GM10266 (cell line): Measurements from ENCODE around the gene ALG14.
"Not testable (repeated sequence)": the region's sequence is repeated elsewhere in the genome, so short reads cannot be mapped to it uniquely, and the experiment has no call there.

Experiments used
- DNase-seq: peaks from one replicate; pipeline ENCODE4 v3.0.0; 2012; ENCODE audit errors: extremely low spot score
- TF ChIP-seq, protein P1 (sequence below): IDR thresholded peaks from 2 replicates; pipeline ENCODE4 v1.5.1; 2012; ENCODE audit warnings: mild to moderate bottlenecking, low read depth; ENCODE audit not compliant: control insufficient read depth, insufficient read depth; ENCODE audit errors: missing control alignments

The ALG14 gene

DNA sequence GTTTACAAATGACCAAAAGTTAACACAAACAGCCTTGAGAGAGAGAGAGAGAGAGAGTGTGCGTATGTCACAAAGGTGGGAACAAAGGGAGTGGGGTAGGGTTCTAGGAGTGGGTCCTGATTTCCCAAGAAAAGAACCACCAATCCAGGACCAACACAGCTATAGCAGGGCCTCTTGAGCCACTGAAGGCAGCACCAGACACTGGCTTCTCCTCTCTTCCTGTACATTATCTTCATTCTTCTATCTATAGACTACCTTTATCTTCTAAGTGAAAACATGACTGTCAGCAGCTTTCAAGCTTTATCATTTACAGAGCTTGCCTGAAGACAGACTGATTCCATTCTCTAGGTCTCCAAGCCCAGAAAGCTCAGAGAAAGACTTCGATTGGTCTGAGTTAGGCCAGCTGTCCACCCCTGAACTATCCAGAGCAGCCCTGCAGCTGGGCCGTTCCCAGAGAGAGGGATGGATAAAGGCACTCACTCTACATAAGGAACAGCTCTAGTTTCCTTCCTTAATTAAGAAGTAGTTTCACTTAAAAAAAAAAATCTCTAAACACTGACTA, 11.2 kb downstream of the ALG14 start:
- TF ChIP-seq, protein P1, sequence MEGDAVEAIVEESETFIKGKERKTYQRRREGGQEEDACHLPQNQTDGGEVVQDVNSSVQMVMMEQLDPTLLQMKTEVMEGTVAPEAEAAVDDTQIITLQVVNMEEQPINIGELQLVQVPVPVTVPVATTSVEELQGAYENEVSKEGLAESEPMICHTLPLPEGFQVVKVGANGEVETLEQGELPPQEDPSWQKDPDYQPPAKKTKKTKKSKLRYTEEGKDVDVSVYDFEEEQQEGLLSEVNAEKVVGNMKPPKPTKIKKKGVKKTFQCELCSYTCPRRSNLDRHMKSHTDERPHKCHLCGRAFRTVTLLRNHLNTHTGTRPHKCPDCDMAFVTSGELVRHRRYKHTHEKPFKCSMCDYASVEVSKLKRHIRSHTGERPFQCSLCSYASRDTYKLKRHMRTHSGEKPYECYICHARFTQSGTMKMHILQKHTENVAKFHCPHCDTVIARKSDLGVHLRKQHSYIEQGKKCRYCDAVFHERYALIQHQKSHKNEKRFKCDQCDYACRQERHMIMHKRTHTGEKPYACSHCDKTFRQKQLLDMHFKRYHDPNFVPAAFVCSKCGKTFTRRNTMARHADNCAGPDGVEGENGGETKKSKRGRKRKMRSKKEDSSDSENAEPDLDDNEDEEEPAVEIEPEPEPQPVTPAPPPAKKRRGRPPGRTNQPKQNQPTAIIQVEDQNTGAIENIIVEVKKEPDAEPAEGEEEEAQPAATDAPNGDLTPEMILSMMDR, result no peak
- DNase-seq, result no peak

DNA sequence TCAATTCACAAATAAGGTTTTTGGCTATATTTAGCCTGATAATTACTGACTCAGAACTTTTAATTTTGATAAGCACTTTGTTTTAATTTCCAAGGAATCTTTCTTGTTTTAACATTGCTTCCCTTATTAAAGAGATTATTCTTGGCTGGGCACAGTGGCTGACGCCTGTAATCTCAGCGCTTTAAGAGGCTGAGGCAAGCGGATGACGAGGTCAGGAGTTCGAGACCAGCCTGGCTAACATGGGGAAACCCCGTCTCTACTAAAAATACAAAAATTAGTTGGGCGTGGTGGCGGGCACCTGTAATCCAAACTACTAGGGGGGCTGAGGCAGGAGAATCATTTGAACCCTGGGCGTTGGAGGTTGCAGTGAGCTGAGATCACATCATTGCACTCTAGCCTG, 13.8 kb downstream of the ALG14 start:
- no peak for DNase-seq
- TF ChIP-seq, protein P1, result no peak

DNA sequence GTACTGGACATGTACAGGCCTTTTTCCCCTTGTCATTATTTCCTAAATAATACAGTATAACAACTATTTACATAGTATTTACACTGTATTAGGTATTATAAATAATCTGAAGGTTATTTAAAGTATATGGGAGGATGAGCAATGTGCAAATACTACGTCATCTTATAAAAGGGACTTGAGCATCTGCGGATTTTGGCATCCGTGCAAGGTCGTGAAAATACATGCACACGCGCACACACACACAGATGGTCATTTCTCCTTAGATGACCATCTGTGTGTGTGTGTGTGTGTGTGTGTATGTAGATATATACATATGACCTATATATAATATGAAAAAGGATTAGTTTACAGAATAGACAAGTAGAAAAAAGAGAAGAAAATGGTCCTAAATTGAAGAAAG, 15.4 kb downstream of the ALG14 start:
- TF ChIP-seq, protein P1, result no peak
- no peak for DNase-seq

DNA sequence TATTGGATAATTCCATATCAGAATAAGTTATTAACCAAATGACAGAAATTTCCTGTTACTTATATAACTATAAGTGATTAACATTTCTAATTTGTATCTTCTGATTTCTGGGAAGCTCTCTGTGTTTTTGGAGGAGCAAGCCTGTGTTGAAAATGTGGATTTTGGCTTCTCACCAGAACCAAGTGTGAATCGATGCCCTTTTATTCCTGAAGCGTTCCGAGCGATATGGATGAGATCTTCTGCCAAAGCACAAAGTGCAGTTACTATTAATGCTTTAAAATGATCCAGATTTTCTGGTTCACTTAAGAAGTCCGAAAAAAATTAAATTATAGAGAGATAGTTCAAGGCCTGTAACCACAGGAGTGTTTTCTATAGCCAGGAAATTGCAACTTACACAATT, 22.8 kb downstream of the ALG14 start:
- no peak for DNase-seq

DNA sequence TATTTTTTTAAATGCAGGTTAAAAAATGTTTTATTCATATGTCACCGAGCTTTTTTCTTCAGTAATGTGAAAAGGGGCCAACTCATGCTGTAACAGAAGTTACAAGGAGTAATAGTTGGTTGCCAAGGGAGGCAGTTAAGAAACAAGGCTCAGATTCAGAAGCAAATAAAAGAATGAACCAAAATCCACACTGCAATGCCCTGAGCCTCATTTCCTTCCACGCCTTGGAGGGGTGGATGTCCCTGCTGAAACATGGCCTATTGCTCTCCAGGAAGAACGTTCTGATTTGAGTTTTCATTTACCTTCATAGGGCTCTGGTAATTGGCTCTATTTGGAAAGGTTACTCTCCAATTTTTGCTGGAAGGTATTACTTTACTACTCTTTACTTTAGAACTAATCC, 24.4 kb downstream of the ALG14 start:
- TF ChIP-seq, protein P1, result no peak
- no peak for DNase-seq

More for the DNA sequence above, 22.8 kb downstream of the ALG14 start:
- TF ChIP-seq, protein P1, result no peak

DNA sequence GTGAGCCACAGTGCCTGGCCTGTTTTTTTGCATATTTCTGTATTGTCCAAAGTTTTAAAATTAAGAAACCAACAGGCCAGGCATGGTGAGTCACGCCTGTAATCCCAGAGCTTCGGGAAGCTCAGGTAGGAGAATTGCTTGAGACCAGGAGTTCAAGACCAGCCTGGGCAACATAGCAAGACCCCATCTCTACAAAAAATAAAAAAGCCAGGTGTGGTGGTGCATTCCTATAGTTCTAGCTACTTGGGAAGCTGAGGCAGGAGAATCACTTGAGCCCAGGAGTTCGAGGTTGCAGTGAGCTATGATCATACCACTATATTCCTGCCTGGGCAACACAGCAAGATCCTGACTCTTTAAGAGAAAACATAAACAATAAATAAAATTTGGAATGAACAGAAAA, 25.1 kb downstream of the ALG14 start:
- not testable (repeated sequence) for DNase-seq

DNA sequence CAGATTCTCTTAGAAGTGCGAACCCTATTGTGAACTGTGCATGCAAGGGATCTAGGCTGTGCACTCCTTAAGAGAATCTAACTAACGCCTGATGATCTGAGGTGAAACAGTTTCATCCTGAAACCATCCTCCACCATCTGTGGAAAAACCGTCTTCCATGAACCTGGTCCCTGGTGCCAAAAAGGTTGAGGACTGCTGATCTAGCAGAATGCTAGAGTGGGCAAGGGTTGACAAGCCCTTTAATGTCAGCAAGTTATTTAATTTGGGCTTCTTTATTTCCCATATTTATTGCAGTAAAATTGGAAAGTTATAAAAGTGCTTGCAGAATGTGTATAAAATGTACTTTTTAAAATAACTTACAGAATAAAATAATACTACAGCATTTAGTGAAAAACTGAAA, 26.4 kb downstream of the ALG14 start:
- no peak for DNase-seq
- TF ChIP-seq, protein P1, result no peak
